H1 (cell line): ENCODE measurements around the gene OR10A4. TPM values are rescaled to one million over a fixed set of nuclear protein-coding genes. Genes with fewer than 3 reads are reported as not detected.

Experiments
- CTCF ChIA-PET: fragments of 300-600 bp; sonication (Branson Sonifier 250); formaldehyde crosslinking; loops from one replicate; lab custom pipeline; 2021; ENCODE audit not compliant: partially characterized antibody; lab: Charles Lee
- POLR2A ChIA-PET: fragments of 300-600 bp; sonication (Branson Sonifier 250); formaldehyde crosslinking; loops from one replicate; lab custom pipeline; 2021; ENCODE audit warnings: inconsistent platforms; ENCODE audit not compliant: partially characterized antibody; lab: Charles Lee
- DNase-seq, 2 experiments: peaks; one replicate each; pipeline versions ENCODE4 v3.0.0 to v3.0.0-alpha.2; 2010 to 2022; ENCODE audit warnings: low spot score in 2 of 2, low read depth in 1 of 2, mixed read lengths in 1 of 2
- FAIRE-seq: peaks from 2 replicates; lab custom pipeline; 2011; peaks lifted over from hg19 to GRCh38; lab: Jason Lieb, UNC
- H2AFZ ChIP-seq: 2 replicates; pipeline ENCODE4 v1.8.1; 2012; ENCODE audit warnings: low read length, inconsistent platforms
- H2AK5ac ChIP-seq: 2 replicates; pipeline ENCODE4 v1.6.1; 2013; ENCODE audit warnings: low read depth, low read length
- H2BK120ac ChIP-seq: replicated peaks from 2 replicates; pipeline ENCODE3; 2013; ENCODE audit warnings: low read depth, low read length, inconsistent platforms
- H2BK12ac ChIP-seq: 2 replicates; pipeline ENCODE4 v1.6.1; 2013; ENCODE audit warnings: low read depth, low read length
- H2BK15ac ChIP-seq: 2 replicates; pipeline ENCODE4 v1.6.1; 2013; ENCODE audit warnings: low read length
- H2BK20ac ChIP-seq: 2 replicates; pipeline ENCODE4 v1.6.1; 2013; ENCODE audit warnings: low read length
- H2BK5ac ChIP-seq: 2 replicates; pipeline ENCODE4 v1.6.1; 2013; ENCODE audit warnings: low read depth, low read length
- H3K14ac ChIP-seq: 2 replicates; pipeline ENCODE4 v1.6.1; 2013; ENCODE audit warnings: inconsistent platforms; ENCODE audit not compliant: insufficient read length
- H3K18ac ChIP-seq: 2 replicates; pipeline ENCODE4 v1.6.1; 2013; ENCODE audit warnings: low read length; ENCODE audit errors: extremely low read depth
- H3K23ac ChIP-seq: 2 replicates; pipeline ENCODE4 v1.6.1; 2013; ENCODE audit warnings: inconsistent platforms; ENCODE audit not compliant: insufficient read length
- H3K23me2 ChIP-seq: 2 replicates; pipeline ENCODE4 v1.6.1; 2013; ENCODE audit warnings: low read depth, low read length
- H3K27ac ChIP-seq: 2 replicates; pipeline ENCODE4 v1.6.1; 2011; ENCODE audit warnings: low read depth, low read length, inconsistent platforms
- H3K27me3 ChIP-seq, 4 experiments: replicated peaks in 1 of 4; 1 replicate in 1 of 4; 2 replicates in 3 of 4; pipeline versions ENCODE4 v1.6.1 to v1.8.1; 2011 to 2013; ENCODE audit warnings: low read length in 3 of 4, mild to moderate bottlenecking in 3 of 4, inconsistent platforms in 2 of 4, mixed read lengths in 2 of 4, moderate library complexity in 1 of 4; ENCODE audit not compliant: control insufficient read depth in 3 of 4, insufficient read depth in 3 of 4; ENCODE audit errors: extremely low read depth in 1 of 4
- H3K36me3 ChIP-seq, 4 experiments: 2 replicates each; pipeline versions ENCODE4 v1.6.1 to v1.8.1; 2011 to 2013; ENCODE audit warnings: mild to moderate bottlenecking in 4 of 4, low read length in 3 of 4, moderate library complexity in 2 of 4, control low read depth in 1 of 4, inconsistent platforms in 1 of 4; ENCODE audit not compliant: insufficient read depth in 4 of 4, control insufficient read depth in 2 of 4
- H3K4ac ChIP-seq: replicated peaks from 2 replicates; pipeline ENCODE3; 2013; ENCODE audit warnings: low read length, low read depth, mixed read lengths, inconsistent platforms; ENCODE audit not compliant: insufficient read length
- H3K4me1 ChIP-seq, 4 experiments: replicated peaks in 1 of 4; 1 replicate in 1 of 4; 2 replicates in 3 of 4; pipeline versions ENCODE4 v1.6.1 to v1.8.1; 2011 to 2013; ENCODE audit warnings: low read length in 3 of 4, inconsistent platforms in 2 of 4, mixed read lengths in 1 of 4; ENCODE audit not compliant: insufficient read depth in 4 of 4, control insufficient read depth in 3 of 4
- H3K4me2 ChIP-seq, 2 experiments: 2 replicates each; pipeline versions ENCODE4 v1.6.1 to v1.8.1; 2011 to 2013; ENCODE audit warnings: low read depth in 2 of 2, low read length in 2 of 2, control low read depth in 1 of 2, inconsistent platforms in 1 of 2, mild to moderate bottlenecking in 1 of 2; ENCODE audit not compliant: insufficient read depth in 1 of 2
- H3K4me3 ChIP-seq, 4 experiments: fragments of 200-600, 300-600 bp in 1 of 4; sonication (generic), shearing (Covaris generic), sonication (Bioruptor Twin) in 1 of 4; 2 replicates each; pipeline versions ENCODE4 v1.5.1 to v1.8.1; 2011 to 2016; ENCODE audit warnings: low read length in 4 of 4, low read depth in 3 of 4, control low read depth in 2 of 4, inconsistent platforms in 2 of 4, mild to moderate bottlenecking in 2 of 4, mixed read lengths in 1 of 4, moderate library complexity in 1 of 4; ENCODE audit not compliant: insufficient read depth in 2 of 4; ENCODE audit errors: extremely low read depth in 1 of 4
- H3K56ac ChIP-seq: replicated peaks from 2 replicates; pipeline ENCODE3; 2013; ENCODE audit warnings: low read depth, mild to moderate bottlenecking, mixed read lengths, low read length, inconsistent platforms; ENCODE audit not compliant: insufficient read length
- H3K79me1 ChIP-seq: 2 replicates; pipeline ENCODE4 v1.6.1; 2013; ENCODE audit warnings: low read depth, low read length, control low read depth
- H3K79me2 ChIP-seq, 2 experiments: 2 replicates each; pipeline versions ENCODE4 v1.6.1 to v1.8.1; 2012 to 2013; ENCODE audit warnings: low read length in 2 of 2, mild to moderate bottlenecking in 2 of 2, inconsistent platforms in 1 of 2; ENCODE audit not compliant: insufficient read depth in 2 of 2, control insufficient read depth in 1 of 2
- H3K9ac ChIP-seq, 4 experiments: replicated peaks in 1 of 4; 1 replicate in 1 of 4; 2 replicates in 3 of 4; pipeline versions ENCODE4 v1.6.1 to v1.8.1; 2011 to 2013; ENCODE audit warnings: low read depth in 3 of 4, low read length in 3 of 4, control low read depth in 2 of 4, mild to moderate bottlenecking in 2 of 4, moderate library complexity in 2 of 4, inconsistent platforms in 1 of 4; ENCODE audit errors: extremely low read depth in 1 of 4
- H3K9me3 ChIP-seq, 2 experiments: 2 replicates each; pipeline versions ENCODE4 v1.6.1 to v1.8.1; 2012 to 2013; ENCODE audit warnings: mild to moderate bottlenecking in 2 of 2, moderate library complexity in 2 of 2, control low read depth in 1 of 2, inconsistent platforms in 1 of 2, low read depth in 1 of 2, low read length in 1 of 2, mixed read lengths in 1 of 2; ENCODE audit not compliant: insufficient read depth in 2 of 2
- H4K20me1 ChIP-seq, 2 experiments: replicated peaks in 1 of 2; 2 replicates each; pipeline versions ENCODE3 to v1.8.1; 2011 to 2013; ENCODE audit warnings: inconsistent platforms in 2 of 2, low read length in 2 of 2, mild to moderate bottlenecking in 1 of 2; ENCODE audit not compliant: insufficient read depth in 2 of 2, control insufficient read depth in 1 of 2
- H4K5ac ChIP-seq: 2 replicates; pipeline ENCODE4 v1.6.1; 2013; ENCODE audit warnings: low read length, low read depth, mixed read lengths, inconsistent platforms; ENCODE audit not compliant: insufficient read length
- H4K8ac ChIP-seq: 2 replicates; pipeline ENCODE4 v1.8.0; 2013; ENCODE audit warnings: mild to moderate bottlenecking, moderate library complexity, low read length, inconsistent platforms; ENCODE audit not compliant: insufficient read depth; ENCODE audit errors: extremely low read depth
- H4K91ac ChIP-seq: replicated peaks from 2 replicates; pipeline ENCODE3; 2013; ENCODE audit warnings: low read length, mixed read lengths, inconsistent platforms; ENCODE audit not compliant: insufficient read length
- BACH1 ChIP-seq: IDR thresholded peaks from 2 replicates; pipeline ENCODE4 v1.6.1; 2012; ENCODE audit warnings: low read length, improper control_type of control experiment
- JUN ChIP-seq: IDR thresholded peaks from 2 replicates; pipeline ENCODE4 v1.6.1; 2011; ENCODE audit warnings: low read depth, mild to moderate bottlenecking, improper control_type of control experiment, low read length
- SP2 ChIP-seq: IDR thresholded peaks from 2 replicates; pipeline ENCODE4 v1.6.1; 2012; ENCODE audit warnings: mild to moderate bottlenecking, low read length, inconsistent platforms
- SP4 ChIP-seq: IDR thresholded peaks from 2 replicates; pipeline ENCODE4 v1.6.1; 2012; ENCODE audit warnings: low read length, inconsistent platforms
- WGBS, 2 experiments: shearing (Covaris generic) in 1 of 2; methylation state at CpG; one replicate each; pipeline versions ENCODE4 v1.1.6 to v1.1.7; 2013 to 2015; ENCODE audit warnings: low lambda C conversion rate in 2 of 2, mixed read lengths in 2 of 2, inconsistent platforms in 1 of 2, low coverage in 1 of 2, missing lambda C conversion rate in 1 of 2; ENCODE audit not compliant: insufficient replicate concordance in 2 of 2, insufficient coverage in 1 of 2, insufficient read length in 1 of 2; ENCODE audit errors: extremely low coverage in 1 of 2, missing lambda C conversion rate in 1 of 2; 5-methylcytosine and 5-hydroxymethylcytosine counted together
- polyA plus RNA-seq, 7 experiments: library from polyadenylated mRNA; depleted of rRNA in 3 of 7; stranded (reverse) in 5 of 7; unstranded in 2 of 7; fragments of >200 nt in 5 of 7; fragments of 200-250 nt in 2 of 7; gene quantifications; 1 replicate in 5 of 7; 2 replicates in 1 of 7; 4 replicates in 1 of 7; pipeline versions ENCODE4 v1.2.1 to v1.2.3, GENCODE V29; 2011 to 2013; ENCODE audit warnings: missing spikeins in 2 of 7, mixed read lengths in 2 of 7
- total RNA-seq: library from RNA; stranded (reverse); fragmentation: NEBNext Ultra II Directional; extraction: Animal tissue kit (Norgen Biotek cat#: 25700); gene quantifications from 2 replicates; pipeline ENCODE4 v1.2.1, GENCODE V29; 2021

The OR10A4 gene
- total and polyA plus RNA-seq, 2 of the 8 experiments (the other 6 are each of a cell fraction or from before 2014, with no cell fraction given): not detected

DNA sequence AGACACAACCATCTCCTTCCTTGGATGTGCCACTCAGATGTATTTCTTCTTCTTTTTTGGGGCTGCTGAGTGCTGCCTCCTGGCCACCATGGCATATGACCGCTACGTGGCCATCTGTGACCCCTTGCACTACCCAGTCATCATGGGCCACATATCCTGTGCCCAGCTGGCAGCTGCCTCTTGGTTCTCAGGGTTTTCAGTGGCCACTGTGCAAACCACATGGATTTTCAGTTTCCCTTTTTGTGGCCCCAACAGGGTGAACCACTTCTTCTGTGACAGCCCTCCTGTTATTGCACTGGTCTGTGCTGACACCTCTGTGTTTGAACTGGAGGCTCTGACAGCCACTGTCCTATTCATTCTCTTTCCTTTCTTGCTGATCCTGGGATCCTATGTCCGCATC is 489 bp downstream of the OR10A4 start:
- H3K79me1 ChIP-seq: no peaks in the 10 kb centered on the region
- no peaks in the 10 kb centered on the region for H3K79me2 ChIP-seq
- no peaks in the 10 kb centered on the region for H3K27me3 ChIP-seq
- H3K27ac ChIP-seq: no peak overlapping the region
- TF ChIP-seq SP2 (no peak), JUN (no peak), SP4 (no peak), BACH1 (no peak)
- TF ChIP-seq, all 59 proteins: peak for 0
- no peak overlapping the region for H4K91ac ChIP-seq
- H3K4me2 ChIP-seq: no peak overlapping the region
- H2BK12ac ChIP-seq: no peak overlapping the region
- no peak overlapping the region for H2BK15ac ChIP-seq
- no peak overlapping the region for H4K5ac ChIP-seq
- no peak overlapping the region for H2BK120ac ChIP-seq
- H2AK5ac ChIP-seq: no peak overlapping the region
- ChIA-PET CTCF (no interaction called here), POLR2A (no interaction called here)
- no peak overlapping the region for H3K18ac ChIP-seq
- FAIRE-seq (no peak), DNase-seq (no peak)
- no peak overlapping the region for H2BK5ac ChIP-seq
- H3K14ac ChIP-seq: no peak overlapping the region
- 89% methylated on average over 3 of the region's 3 CpGs; no CpG with 5 or more reads in 1 of the 2 experiments for WGBS, 2 experiments
- no peak overlapping the region for H3K4ac ChIP-seq
- no peak overlapping the region for H2AFZ ChIP-seq
- H3K9me3 ChIP-seq: no peaks in the 10 kb centered on the region; a peak in 2 of 4 replicates
- H4K8ac ChIP-seq: no peak overlapping the region
- H3K4me3 ChIP-seq: no peak overlapping the region
- no peak overlapping the region; a peak in 1 of 7 replicates for H3K9ac ChIP-seq
- H2BK20ac ChIP-seq: no peak overlapping the region
- no peaks in the 10 kb centered on the region for H3K4me1 ChIP-seq
- no peaks in the 10 kb centered on the region for H3K36me3 ChIP-seq
- H3K56ac ChIP-seq: no peak overlapping the region
- no peaks in the 10 kb centered on the region for H4K20me1 ChIP-seq
- no peaks in the 10 kb centered on the region for H3K23me2 ChIP-seq
- H3K23ac ChIP-seq: no peak overlapping the region
